SU-DHL-6 (cell line): ENCODE measurements around the gene TEAD3.
"Not testable (repeated sequence)": the region's sequence is repeated elsewhere in the genome, so short reads cannot be mapped to it uniquely, and the experiment has no call there.

ENCODE experiments used
- H2AFZ ChIP-seq: fragments of 200-600 bp; sonication (generic); 2 replicates; pipeline ENCODE4 v1.6.1; 2014; ENCODE audit warnings: low read depth, mild to moderate bottlenecking, moderate library complexity, mixed read lengths, antibody characterized with exemption, low read length; ENCODE audit not compliant: severe bottlenecking
- H3F3A ChIP-seq: fragments of 200-600 bp; shearing (Covaris generic); 2 replicates; pipeline ENCODE4 v1.6.0; 2016; ENCODE audit warnings: antibody characterized with exemption, mild to moderate bottlenecking; ENCODE audit not compliant: insufficient read depth
- H3K27ac ChIP-seq: fragments of 200-600 bp; sonication (generic); 2 replicates; pipeline ENCODE4 v1.5.1; 2016; ENCODE audit warnings: low read depth, mild to moderate bottlenecking, low read length, moderate library complexity, mixed read lengths
- H3K27me3 ChIP-seq: fragments of 200-600 bp; sonication (generic), shearing (Covaris generic); 2 replicates; pipeline ENCODE4 v1.6.0; 2014; ENCODE audit warnings: mild to moderate bottlenecking, low read length
- H3K36me3 ChIP-seq: fragments of 200-600 bp; sonication (generic); 2 replicates; pipeline ENCODE4 v1.6.1; 2014; ENCODE audit warnings: mild to moderate bottlenecking, low read length, mixed read lengths
- H3K4me2 ChIP-seq: fragments of 300-600, 200-600 bp; shearing (Covaris generic), sonication (generic); 2 replicates; pipeline ENCODE4 v1.6.0; 2014; ENCODE audit warnings: low read length, low read depth, mild to moderate bottlenecking; ENCODE audit not compliant: poor library complexity, severe bottlenecking
- H3K4me3 ChIP-seq: fragments of 200-600 bp; sonication (generic); 2 replicates; pipeline ENCODE4 v1.5.1; 2014; ENCODE audit warnings: antibody characterized with exemption, low read length, mild to moderate bottlenecking, mixed read lengths; ENCODE audit not compliant: insufficient read depth, poor library complexity, severe bottlenecking
- H3K79me2 ChIP-seq: fragments of 200-600 bp; sonication (generic); 2 replicates; pipeline ENCODE4 v1.6.1; 2014; ENCODE audit warnings: mild to moderate bottlenecking, low read length, moderate library complexity; ENCODE audit not compliant: insufficient read depth
- H3K9ac ChIP-seq: fragments of 200-600 bp; sonication (generic); 2 replicates; pipeline ENCODE4 v1.7.0; 2014; ENCODE audit warnings: mild to moderate bottlenecking, low read length
- H3K9me2 ChIP-seq: fragments of 200-600 bp; sonication (generic); replicated peaks from 2 replicates; pipeline ENCODE4 v1.6.1; 2014; ENCODE audit warnings: low read length; ENCODE audit not compliant: insufficient read depth
- H3K9me3 ChIP-seq: fragments of 200-600 bp; sonication (generic); 2 replicates; pipeline ENCODE4 v1.6.1; 2014; ENCODE audit warnings: low read length, mixed read lengths; ENCODE audit not compliant: insufficient read depth
- H4K20me1 ChIP-seq: fragments of 200-600 bp; sonication (generic); 2 replicates; pipeline ENCODE4 v1.6.1; 2014; ENCODE audit warnings: low read depth, mild to moderate bottlenecking, antibody characterized with exemption, low read length, moderate library complexity, mixed read lengths
- CTCF ChIP-seq: fragments of 200-600 bp; sonication (generic); IDR thresholded peaks from one replicate; pipeline ENCODE4 v1.5.1; 2017; ENCODE audit warnings: antibody characterized with exemption, mild to moderate bottlenecking, low read length, moderate library complexity; ENCODE audit not compliant: insufficient read depth, poor library complexity, severe bottlenecking
- EZH2phosphoT487 ChIP-seq: fragments of 200-600 bp; sonication (generic), shearing (Covaris generic); conservative IDR thresholded peaks from 2 replicates; pipeline ENCODE4 v1.6.1; 2018; ENCODE audit warnings: mild to moderate bottlenecking, antibody characterized with exemption, low read length, moderate library complexity, mixed read lengths

Gene TEAD3

GRCh38 chr6:35435074-35435837, 61.6 kb downstream of the TEAD3 start:
- TF ChIP-seq CTCF (no peak), EZH2phosphoT487 (no peak)
- H3K9me2 ChIP-seq: no peaks in the 10 kb centered on the region
- no peaks in the 10 kb centered on the region for H4K20me1 ChIP-seq
- H3K36me3 ChIP-seq: no peaks in the 10 kb centered on the region
- H3K9ac ChIP-seq: no peak overlapping the region
- no peak overlapping the region for H3K4me3 ChIP-seq
- H3F3A ChIP-seq: no peaks in the 10 kb centered on the region
- H3K9me3 ChIP-seq: peaks cover 1% of the 10 kb centered on the region; the same call in 1 of the 2 replicates
- H3K27me3 ChIP-seq: no peaks in the 10 kb centered on the region
- no peak overlapping the region for H3K27ac ChIP-seq
- H2AFZ ChIP-seq: no peak overlapping the region
- no peaks in the 10 kb centered on the region for H3K79me2 ChIP-seq
- H3K4me2 ChIP-seq: no peak overlapping the region

- not testable (repeated sequence) for H3K9ac ChIP-seq, H3K27me3 ChIP-seq, H3F3A ChIP-seq, H3K4me3 ChIP-seq, H4K20me1 ChIP-seq, H3K27ac ChIP-seq, H3K4me2 ChIP-seq, H3K36me3 ChIP-seq, H3K9me2 ChIP-seq, H3K79me2 ChIP-seq, H2AFZ ChIP-seq
- peaks cover 23% of the 10 kb centered on the region; the same call in 1 of the 2 replicates for H3K9me3 ChIP-seq
Measured at GRCh38 chr6:35432702-35433101, 64.2 kb downstream of the TEAD3 start.

- H3K79me2 ChIP-seq: no peaks in the 10 kb centered on the region
- no peaks in the 10 kb centered on the region for H3K27me3 ChIP-seq
- H3F3A ChIP-seq: no peaks in the 10 kb centered on the region
- no peak overlapping the region for H2AFZ ChIP-seq
- TF ChIP-seq EZH2phosphoT487 (no peak), CTCF (no peak)
- H3K4me3 ChIP-seq: no peak overlapping the region
- no peaks in the 10 kb centered on the region for H3K9me2 ChIP-seq
- H4K20me1 ChIP-seq: no peaks in the 10 kb centered on the region
- H3K36me3 ChIP-seq: no peaks in the 10 kb centered on the region
- no peak overlapping the region for H3K4me2 ChIP-seq
- H3K9me3 ChIP-seq: peaks cover 23% of the 10 kb centered on the region; the same call in 1 of the 2 replicates
- H3K9ac ChIP-seq: no peak overlapping the region
- no peak overlapping the region for H3K27ac ChIP-seq
Measured at GRCh38 chr6:35432291-35432690, 64.6 kb downstream of the TEAD3 start.

- Histone ChIP-seq H3K9ac (no peak overlapping the region), H3K9me3 (peaks cover 23% of the 10 kb centered on the region; the same call in 1 of the 2 replicates)
Measured at GRCh38 chr6:35429463-35429862, 67.4 kb downstream of the TEAD3 start.

More at GRCh38 chr6:35429463-35429862, 67.4 kb downstream of the TEAD3 start:
- Histone ChIP-seq H4K20me1 (no peaks in the 10 kb centered on the region), H3K27ac (no peak overlapping the region), H3K27me3 (no peaks in the 10 kb centered on the region), H3K9me2 (no peaks in the 10 kb centered on the region), H3K79me2 (no peaks in the 10 kb centered on the region), H3K36me3 (no peaks in the 10 kb centered on the region), H3K4me2 (no peak overlapping the region), H3K4me3 (no peak overlapping the region), H3F3A (no peaks in the 10 kb centered on the region), H2AFZ (no peak overlapping the region)
- no peak for TF ChIP-seq CTCF
- no peak for TF ChIP-seq EZH2phosphoT487
